ENCODE measurements around the gene ATP6V1F.
A peak's percentile ranks its signal among the peaks of the same experiment; 100 is the strongest.

The ATP6V1F gene

DNA sequence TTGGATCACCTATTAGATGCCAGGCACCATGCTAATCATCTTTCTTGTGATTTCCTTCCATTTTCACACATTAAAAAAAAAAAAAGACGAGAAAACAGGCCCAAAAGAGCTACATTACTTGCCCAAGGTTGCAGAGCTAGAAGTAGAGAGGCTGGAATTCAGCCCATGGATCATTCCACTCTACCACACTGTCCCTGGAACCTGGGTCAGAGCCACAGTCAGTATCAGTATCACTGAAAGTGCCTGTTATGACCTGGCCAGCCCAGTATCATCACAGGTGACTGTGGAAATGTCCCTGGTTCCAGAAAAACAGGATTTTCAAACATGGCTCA is 35.8 kb upstream of the ATP6V1F start:
- no peak for DNase-seq (ENCODE audit: low read depth, low spot score)
- TF ChIP-seq, protein P1, sequence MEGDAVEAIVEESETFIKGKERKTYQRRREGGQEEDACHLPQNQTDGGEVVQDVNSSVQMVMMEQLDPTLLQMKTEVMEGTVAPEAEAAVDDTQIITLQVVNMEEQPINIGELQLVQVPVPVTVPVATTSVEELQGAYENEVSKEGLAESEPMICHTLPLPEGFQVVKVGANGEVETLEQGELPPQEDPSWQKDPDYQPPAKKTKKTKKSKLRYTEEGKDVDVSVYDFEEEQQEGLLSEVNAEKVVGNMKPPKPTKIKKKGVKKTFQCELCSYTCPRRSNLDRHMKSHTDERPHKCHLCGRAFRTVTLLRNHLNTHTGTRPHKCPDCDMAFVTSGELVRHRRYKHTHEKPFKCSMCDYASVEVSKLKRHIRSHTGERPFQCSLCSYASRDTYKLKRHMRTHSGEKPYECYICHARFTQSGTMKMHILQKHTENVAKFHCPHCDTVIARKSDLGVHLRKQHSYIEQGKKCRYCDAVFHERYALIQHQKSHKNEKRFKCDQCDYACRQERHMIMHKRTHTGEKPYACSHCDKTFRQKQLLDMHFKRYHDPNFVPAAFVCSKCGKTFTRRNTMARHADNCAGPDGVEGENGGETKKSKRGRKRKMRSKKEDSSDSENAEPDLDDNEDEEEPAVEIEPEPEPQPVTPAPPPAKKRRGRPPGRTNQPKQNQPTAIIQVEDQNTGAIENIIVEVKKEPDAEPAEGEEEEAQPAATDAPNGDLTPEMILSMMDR (IDR thresholded peaks at IDR 0.05; ENCODE audit: low read depth, low read length) = no peak
- in situ Hi-C loops (cut with HindIII; ENCODE audit: low sequenced_read_pairs) = no loop called here
- no peak overlapping the region for H3K4me3 ChIP-seq (ENCODE audit: low read depth, low read length)

DNA sequence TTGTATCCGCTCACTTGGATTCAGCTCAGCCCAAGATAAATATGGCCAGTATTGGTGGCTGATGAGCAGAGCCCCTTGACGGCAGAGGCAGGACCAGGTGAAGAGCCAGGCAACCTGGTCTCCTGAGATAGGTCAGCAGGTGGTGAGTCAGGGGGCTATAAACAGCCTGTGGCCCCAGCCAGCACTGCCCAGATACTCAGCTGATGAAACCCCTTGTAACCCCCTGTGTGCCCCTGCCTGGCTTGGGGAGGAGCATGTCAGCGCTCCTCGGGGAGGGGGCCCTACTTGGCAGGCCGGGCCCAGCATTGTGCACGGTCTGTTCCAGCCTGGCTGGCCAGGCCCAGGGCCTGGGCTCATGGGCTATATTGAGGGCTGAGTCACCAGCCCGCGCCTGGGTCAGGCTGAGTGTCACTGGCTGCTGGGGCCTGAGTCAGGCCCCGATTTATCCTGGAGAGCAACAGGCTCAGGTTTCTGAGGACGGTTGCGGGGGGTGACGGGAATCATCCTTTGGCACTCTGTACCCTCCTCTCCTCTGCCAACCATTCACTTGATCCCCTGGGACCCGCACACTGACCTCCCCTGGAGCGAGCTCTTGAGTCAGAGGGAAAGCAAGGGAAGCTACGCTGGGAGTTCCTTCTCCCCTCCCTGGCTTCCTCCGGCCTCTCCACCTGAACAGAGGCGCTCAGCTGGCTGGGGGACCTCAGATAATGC is 35.3 kb upstream of the ATP6V1F start:
- TF ChIP-seq, protein P1 (IDR thresholded peaks at IDR 0.05; ENCODE audit: low read depth, low read length) = no peak
- DNase-seq (ENCODE audit: low read depth, low spot score) = peak; percentile 83
- no peak overlapping the region for H3K4me3 ChIP-seq (ENCODE audit: low read depth, low read length)
- in situ Hi-C loops (cut with HindIII; ENCODE audit: low sequenced_read_pairs) = no loop called here

DNA sequence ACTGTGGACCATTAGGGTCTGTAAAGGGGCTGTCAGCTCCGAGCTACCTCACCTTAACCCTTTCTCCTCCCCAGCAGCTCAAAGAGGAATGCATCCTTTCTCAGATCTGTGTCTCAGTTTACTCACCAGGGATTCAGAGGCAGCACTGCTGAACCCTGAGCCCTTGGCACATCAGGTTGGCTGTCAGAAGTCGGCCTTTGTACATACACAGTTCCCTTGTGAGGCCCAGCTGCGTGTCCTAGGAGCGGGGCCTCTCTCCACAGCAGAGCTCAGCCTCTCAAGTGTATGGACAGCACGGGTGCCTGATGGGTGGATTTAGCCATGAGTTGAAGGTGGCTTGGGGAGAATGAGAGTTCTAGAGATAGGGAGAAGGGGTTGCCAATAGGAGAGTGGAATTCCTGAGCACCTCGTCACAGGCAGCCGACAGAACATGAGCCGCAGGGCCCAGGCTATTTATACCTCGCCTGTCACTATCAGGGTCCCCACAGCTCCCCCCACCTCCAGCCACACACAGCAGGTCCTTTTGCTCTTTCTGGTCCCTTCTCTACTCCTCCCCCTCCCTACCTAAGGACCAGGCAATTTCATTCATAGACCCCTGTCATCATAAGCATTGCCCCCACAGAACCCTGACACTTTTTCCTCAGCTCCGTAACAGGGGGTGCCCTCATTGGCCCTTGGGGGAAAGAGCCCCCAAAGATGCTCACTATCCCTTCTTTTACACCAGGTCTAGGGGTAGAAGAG is 34.5 kb upstream of the ATP6V1F start:
- DNase-seq (ENCODE audit: low read depth, low spot score) = peak; percentile 73
- in situ Hi-C loops (cut with HindIII; ENCODE audit: low sequenced_read_pairs) = no loop called here

DNA sequence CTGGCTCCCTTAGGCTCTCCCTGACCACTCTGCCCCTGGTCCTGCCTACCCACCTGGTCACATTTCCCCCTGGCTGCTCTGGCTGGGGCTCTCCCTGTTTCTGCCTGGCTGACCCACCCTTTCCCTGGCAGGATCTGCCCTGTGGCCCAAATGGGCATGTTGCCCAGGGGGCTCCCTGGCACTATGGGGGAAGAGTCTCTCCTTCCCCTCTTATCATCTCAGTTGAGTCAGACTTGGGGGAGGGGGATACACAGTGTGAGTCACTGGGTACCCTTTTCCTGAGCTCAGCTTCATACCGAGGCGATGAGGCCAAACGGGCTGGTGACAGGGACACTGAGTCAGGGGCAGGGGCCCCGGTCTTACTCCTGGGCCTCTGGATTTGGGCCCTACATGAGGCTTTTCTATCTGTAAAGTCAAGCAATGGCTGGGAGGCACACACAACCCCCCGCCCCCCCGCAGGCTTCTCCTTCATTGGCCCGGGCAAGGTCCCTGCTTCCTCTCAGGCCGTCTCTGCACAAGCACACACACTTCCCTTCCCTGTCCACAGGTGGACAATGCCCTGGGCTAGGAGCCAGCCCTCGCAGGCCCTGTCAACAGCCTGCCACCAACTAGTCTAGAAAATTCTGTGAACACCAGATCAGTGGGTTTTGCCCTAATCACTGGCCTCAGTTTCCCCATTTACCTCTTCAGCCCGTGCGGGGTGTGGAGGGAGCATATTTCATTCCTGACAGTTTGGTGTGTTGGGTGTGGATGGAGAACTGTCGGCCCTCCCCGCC is 33.1 kb upstream of the ATP6V1F start:
- DNase-seq (ENCODE audit: low read depth, low spot score) = peak; percentile 55
- in situ Hi-C loops (cut with HindIII; ENCODE audit: low sequenced_read_pairs) = no loop called here
- H3K4me3 ChIP-seq (ENCODE audit: low read depth, low read length) = peak overlapping the region; percentile 16
- TF ChIP-seq, protein P1 (IDR thresholded peaks at IDR 0.05; ENCODE audit: low read depth, low read length) = no peak

More for the DNA sequence above, 34.5 kb upstream of the ATP6V1F start:
- TF ChIP-seq, protein P1 (IDR thresholded peaks at IDR 0.05; ENCODE audit: low read depth, low read length) = no peak
- no peak overlapping the region for H3K4me3 ChIP-seq (ENCODE audit: low read depth, low read length)

DNA sequence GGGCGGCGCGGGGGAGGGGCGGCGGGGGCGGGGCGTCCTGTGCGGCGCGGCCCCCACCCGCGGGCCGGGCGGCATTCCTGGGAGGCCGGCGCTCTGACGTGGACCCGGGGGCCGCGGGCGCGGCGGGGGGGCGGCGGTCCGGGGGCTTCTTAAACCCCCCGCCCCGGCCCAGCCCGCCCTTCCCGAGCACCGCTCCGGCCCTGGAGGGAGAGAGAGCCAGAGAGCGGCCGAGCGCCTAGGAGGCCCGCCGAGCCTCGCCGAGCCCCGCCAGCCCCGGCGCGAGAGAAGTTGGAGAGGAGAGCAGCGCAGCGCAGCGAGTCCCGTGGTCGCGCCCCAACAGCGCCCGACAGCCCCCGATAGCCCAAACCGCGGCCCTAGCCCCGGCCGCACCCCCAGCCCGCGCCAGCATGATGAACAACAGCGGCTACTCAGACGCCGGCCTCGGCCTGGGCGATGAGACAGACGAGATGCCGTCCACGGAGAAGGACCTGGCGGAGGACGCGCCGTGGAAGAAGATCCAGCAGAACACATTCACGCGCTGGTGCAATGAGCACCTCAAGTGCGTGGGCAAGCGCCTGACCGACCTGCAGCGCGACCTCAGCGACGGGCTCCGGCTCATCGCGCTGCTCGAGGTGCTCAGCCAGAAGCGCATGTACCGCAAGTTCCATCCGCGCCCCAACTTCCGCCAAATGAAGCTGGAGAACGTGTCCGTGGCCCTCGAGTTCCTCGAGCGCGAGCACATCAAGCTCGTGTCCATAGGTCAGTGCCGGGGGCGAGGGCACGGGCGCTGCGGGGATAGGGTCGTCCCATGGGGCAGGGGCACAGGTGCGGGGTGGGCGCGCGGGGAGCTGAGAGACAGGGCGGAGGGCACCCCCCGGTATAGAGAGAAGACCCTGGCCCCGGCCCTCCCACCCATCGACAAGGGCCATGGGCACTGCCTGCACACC is 32.2 kb upstream of the ATP6V1F start, which contains the start of gene FLNC:
TSS of gene FLNC (plus strand) at position 176 of the 947 bp plus-strand sequence. CDS start at position 408, 232 bp downstream.
- TF ChIP-seq, protein P1 (IDR thresholded peaks at IDR 0.05; ENCODE audit: low read depth, low read length) = no peak
- peak; percentile 80 for DNase-seq (ENCODE audit: low read depth, low spot score)
- in situ Hi-C loops (cut with HindIII; ENCODE audit: low sequenced_read_pairs) = no loop called here
- peak within 1 kb of the TSS; percentile 90 for H3K4me3 ChIP-seq (ENCODE audit: low read depth, low read length)
